ELF-1 (cell line): ENCODE data around the gene TRABD2B.
A peak's percentile ranks its signal among the peaks of the same experiment; 100 is the strongest.

ENCODE experiments used
- DNase-seq: peaks from one replicate; pipeline ENCODE4 v3.0.0-alpha.2; 2016; ENCODE audit warnings: low read depth, low spot score

The TRABD2B gene

GRCh38 chr1:47881505-47882442, 115.4 kb downstream of the TRABD2B start:
- DNase-seq = no peak

GRCh38 chr1:47876587-47876963, 120.6 kb downstream of the TRABD2B start:
- DNase-seq = no peak

GRCh38 chr1:47875831-47876586, 121.2 kb downstream of the TRABD2B start:
- peak; percentile 43 for DNase-seq

GRCh38 chr1:47875036-47875435, 122.1 kb downstream of the TRABD2B start:
- DNase-seq = no peak

GRCh38 chr1:47873337-47873736, 123.8 kb downstream of the TRABD2B start:
- no peak for DNase-seq

GRCh38 chr1:47872886-47873285, 124.3 kb downstream of the TRABD2B start:
- no peak for DNase-seq

GRCh38 chr1:47871799-47872353, 125.3 kb downstream of the TRABD2B start:
- DNase-seq = no peak

- DNase-seq = no peak
These were observed 126.1 kb downstream of the TRABD2B start for GRCh38 chr1:47870946-47871676.

GRCh38 chr1:47870480-47870879, 126.7 kb downstream of the TRABD2B start:
- DNase-seq = no peak

- DNase-seq = no peak
These were observed 128.9 kb downstream of the TRABD2B start for GRCh38 chr1:47868348-47868676.

- DNase-seq = no peak
These were observed 129.5 kb downstream of the TRABD2B start for GRCh38 chr1:47867438-47868347.

GRCh38 chr1:47866601-47867437, 130.4 kb downstream of the TRABD2B start:
- DNase-seq = no peak

GRCh38 chr1:47865881-47866535, 131.2 kb downstream of the TRABD2B start:
- DNase-seq = no peak

GRCh38 chr1:47859092-47859743, 138.0 kb downstream of the TRABD2B start:
- no peak for DNase-seq

- no peak for DNase-seq
These were observed 140.2 kb downstream of the TRABD2B start for GRCh38 chr1:47856996-47857395.

- DNase-seq = no peak
These were observed 142.0 kb downstream of the TRABD2B start for GRCh38 chr1:47855230-47855629.

GRCh38 chr1:47854552-47855144, 142.5 kb downstream of the TRABD2B start:
- DNase-seq = no peak

- DNase-seq = no peak
These were observed 143.3 kb downstream of the TRABD2B start for GRCh38 chr1:47853852-47854251.
